Stimulated activated CD8-positive, alpha-beta memory T cell treated with anti-CD3 and anti-CD28 coated beads, Interleukin-7, amount 100 ng/mL, for 24 hours (primary cell): Measurements from ENCODE around the gene NOC4L.
"Not testable (repeated sequence)": the region's sequence is repeated elsewhere in the genome, so short reads cannot be mapped to it uniquely, and the experiment has no call there.

Source experiments
- DNase-seq: peaks from one replicate; pipeline ENCODE4 v3.0.0-alpha.2; 2020; ENCODE audit warnings: low read depth

NOC4L gene

GRCh38 chr12:132142679-132143335 is 1.4 kb upstream of the NOC4L start:
- DNase-seq = no peak

- DNase-seq = no peak
Measured at GRCh38 chr12:132143336-132144071, 753 bp upstream of the NOC4L start.

GRCh38 chr12:132144810-132145168 is 532 bp downstream of the NOC4L start:
- no peak for DNase-seq

GRCh38 chr12:132145334-132145733 is 1.1 kb downstream of the NOC4L start:
- no peak for DNase-seq

- no peak for DNase-seq
Measured at GRCh38 chr12:132146098-132146497, 1.8 kb downstream of the NOC4L start.

- no peak for DNase-seq
Measured at GRCh38 chr12:132146772-132147422, 2.6 kb downstream of the NOC4L start.

- DNase-seq = no peak
Measured at GRCh38 chr12:132147423-132148367, 3.4 kb downstream of the NOC4L start.

GRCh38 chr12:132148368-132149045 is 4.2 kb downstream of the NOC4L start:
- DNase-seq = no peak

- not testable (repeated sequence) for DNase-seq
Measured at GRCh38 chr12:132149526-132149925, 5.3 kb downstream of the NOC4L start.

- DNase-seq = no peak
Measured at GRCh38 chr12:132150780-132151144, 6.5 kb downstream of the NOC4L start.

GRCh38 chr12:132151145-132151765 is 7.0 kb downstream of the NOC4L start:
- no peak for DNase-seq

- DNase-seq = no peak
Measured at GRCh38 chr12:132151766-132152410, 7.6 kb downstream of the NOC4L start.

- DNase-seq = no peak
Measured at GRCh38 chr12:132152411-132152821, 8.2 kb downstream of the NOC4L start.

GRCh38 chr12:132152953-132153352 is 8.7 kb downstream of the NOC4L start:
- no peak for DNase-seq

GRCh38 chr12:132153501-132154340 is 9.5 kb downstream of the NOC4L start:
- DNase-seq = no peak

GRCh38 chr12:132154341-132154761 is 10.1 kb downstream of the NOC4L start:
- no peak for DNase-seq

GRCh38 chr12:132154941-132155770 is 10.9 kb downstream of the NOC4L start:
- DNase-seq = no peak

- no peak for DNase-seq
Measured at GRCh38 chr12:132155771-132156572, 11.7 kb downstream of the NOC4L start.
